HG03442 (cell line): ENCODE measurements around the gene FOCAD.
"Not testable (repeated sequence)": the region's sequence is repeated elsewhere in the genome, so short reads cannot be mapped to it uniquely, and the experiment has no call there.

ENCODE experiments used
- ATAC-seq: cut with Tn5 transposase; IDR thresholded peaks from one replicate; pipeline ENCODE4 v1.9.1; 2021; ENCODE audit warnings: mild to moderate bottlenecking, moderate library complexity; ENCODE audit not compliant: unreplicated experiment

Gene FOCAD

DNA sequence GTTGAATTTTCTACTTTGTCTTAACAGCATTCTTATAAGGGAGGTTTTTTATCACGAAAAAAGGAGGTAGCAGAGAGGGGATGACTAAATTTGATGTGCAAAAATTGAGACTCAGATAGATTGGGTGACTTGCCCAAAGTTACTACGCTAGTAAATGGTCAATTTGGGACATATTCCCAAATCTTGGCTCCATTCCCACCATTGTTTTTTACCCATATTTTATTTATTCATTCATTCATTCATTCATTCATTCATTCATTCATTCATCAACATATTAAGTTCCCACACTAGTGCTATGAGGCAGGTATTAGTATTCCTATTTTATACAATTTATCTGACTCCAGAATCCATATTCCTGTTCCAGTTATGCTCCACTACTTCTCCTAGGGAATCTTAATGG is 261.8 kb downstream of the FOCAD start:
- no peak for ATAC-seq

DNA sequence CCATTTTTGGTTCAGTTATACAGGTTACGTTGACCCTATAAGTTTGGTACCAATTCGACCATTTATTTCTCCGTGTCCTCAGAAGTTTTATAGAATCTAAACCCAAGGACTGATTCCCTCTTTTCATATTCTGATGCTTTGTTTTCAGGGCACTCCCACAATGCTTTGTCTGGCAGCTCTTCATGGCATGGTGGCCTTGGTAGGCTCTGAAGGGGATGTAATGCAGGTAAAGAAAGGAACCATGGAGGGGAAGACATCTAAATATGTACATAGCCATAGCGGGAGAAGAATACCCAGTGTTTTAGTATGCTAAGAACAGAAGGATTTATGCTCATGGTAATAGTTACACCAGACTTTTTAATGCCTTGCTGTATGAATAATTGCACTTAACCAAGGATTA is 264.6 kb downstream of the FOCAD start:
- no peak for ATAC-seq

DNA sequence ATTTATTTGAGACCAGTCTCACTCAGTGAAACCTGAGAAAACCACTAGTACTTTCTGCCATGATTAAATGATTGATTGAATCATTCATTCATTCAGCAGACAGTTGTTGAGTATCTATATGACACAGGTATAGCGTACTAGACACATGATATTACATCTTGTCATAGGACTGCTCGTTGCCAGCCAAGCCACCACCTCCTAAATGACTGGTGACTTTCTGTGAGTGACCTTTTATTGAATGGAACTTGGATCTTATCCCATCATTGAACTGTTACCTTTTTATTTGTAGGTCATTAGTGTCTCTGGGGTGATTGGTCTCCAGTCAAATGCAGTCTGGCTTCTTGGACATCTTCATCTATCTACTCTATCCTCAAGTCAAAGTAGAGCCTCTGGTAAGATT is 266.6 kb downstream of the FOCAD start:
- no peak for ATAC-seq

DNA sequence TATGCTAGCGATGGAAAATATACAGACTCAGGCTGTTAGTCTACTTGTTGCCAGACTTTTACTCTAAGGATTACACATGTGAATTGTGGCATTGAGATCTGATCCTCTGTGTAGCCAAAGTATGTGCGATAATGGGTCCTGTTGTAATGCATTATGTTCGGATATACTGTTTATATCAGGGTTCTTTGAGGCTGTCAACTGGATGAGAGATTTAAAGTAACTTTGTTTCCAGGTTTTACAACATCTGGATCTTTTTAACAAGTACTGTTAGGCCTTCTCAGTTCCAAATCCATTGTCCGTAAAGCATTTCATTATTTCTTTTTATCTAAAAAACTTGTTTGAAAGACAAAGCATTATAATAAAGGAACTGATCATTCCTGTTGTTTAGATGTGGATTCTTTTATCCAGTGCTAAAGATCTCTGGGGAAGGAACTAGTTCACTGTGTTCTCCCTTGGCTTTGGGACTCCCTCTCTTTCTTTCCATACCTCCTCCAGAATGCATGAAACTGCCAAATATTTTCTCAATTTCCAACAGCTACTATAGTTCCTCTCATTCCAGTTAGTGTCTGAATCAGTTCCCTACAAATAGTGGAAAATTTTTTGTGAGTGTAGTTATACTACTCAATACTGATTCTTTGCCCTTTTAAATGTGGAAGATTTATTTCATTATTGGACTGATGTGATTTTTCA is 278.6 kb downstream of the FOCAD start:
- no peak for ATAC-seq

DNA sequence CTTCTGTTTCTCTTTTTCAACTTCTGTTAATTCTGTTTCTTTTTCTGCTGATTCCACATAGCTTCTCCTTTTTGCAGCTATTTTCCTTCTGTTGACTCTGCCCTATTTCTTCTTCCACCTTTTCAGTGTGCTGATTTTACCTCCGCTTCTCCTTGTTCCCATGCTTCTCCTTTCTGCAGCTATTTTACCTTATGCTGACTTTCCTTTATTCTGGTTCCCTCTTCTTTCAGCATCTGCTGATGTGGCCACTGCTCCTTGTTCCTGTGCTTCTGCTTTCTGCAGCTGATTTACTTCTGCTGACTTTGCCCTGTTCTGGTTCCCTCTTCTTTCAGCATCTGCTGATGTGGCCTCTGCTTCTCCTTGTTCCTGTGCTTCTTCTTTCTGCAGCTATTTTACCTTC is 288.6 kb downstream of the FOCAD start:
- ATAC-seq = no peak

DNA sequence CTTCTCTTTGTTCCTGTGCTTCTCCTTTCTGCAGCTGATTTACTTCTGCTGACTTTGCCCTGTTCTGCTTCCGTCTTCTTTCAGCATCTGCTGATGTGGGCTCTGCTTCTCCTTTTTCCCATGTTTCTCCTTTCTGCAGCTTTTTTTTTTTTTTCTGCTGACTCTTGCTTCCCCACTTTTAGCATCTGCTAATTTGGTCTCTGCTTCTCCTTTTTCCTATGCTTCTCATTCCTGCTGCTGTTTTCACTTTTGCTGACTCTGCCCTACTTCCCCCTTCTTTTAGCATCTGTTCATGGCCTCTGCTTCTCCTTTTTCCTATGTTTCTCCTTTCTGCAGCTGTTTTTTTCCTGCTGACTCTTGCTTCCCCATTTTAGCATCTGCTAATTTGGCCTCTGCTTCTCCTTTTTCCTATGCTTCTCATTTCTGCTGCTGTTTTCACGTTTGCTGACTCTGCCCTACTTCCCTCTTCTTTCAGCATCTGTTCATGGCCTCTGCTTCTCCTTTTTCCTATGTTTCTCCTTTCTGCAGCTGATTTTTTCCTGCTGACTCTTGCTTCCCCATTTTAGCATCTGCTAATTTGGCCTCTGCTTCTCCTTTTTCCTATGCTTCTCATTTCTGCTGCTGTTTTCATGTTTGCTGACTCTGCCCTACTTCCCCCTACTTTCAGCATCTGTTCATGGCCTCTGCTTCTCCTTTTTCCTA is 289.3 kb downstream of the FOCAD start:
- ATAC-seq = not testable (repeated sequence)

DNA sequence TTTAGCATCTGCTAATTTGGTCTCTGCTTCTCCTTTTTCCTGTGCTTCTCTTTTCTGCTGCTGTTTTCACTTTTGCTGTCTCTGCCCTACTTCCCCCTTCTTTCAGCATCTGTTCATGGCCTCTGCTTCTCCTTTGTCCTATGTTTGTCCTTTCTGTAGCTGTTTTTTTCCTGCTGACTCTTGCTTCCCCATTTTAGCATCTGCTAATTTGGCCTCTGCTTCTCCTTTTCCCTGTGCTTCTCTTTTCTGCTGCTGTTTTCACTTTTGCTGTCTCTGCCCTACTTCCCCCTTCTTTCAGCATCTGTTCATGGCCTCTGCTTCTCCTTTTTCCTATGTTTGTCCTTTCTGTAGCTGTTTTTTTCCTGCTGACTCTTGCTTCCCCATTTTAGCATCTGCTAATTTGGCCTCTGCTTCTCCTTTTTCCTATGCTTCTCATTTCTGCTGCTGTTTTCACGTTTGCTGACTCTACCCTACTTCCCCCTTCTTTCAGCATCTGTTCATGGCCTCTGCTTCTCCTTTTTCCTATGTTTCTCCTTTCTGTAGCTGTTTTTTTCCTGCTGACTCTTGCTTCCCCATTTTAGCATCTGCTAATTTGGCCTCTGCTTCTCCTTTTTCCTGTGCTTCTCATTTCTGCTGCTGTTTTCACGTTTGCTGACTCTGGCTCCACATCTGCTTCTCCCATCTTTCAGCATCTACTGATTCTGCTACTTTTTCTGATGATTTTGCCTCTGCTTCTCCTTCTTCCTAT is 290.3 kb downstream of the FOCAD start:
- not testable (repeated sequence) for ATAC-seq

DNA sequence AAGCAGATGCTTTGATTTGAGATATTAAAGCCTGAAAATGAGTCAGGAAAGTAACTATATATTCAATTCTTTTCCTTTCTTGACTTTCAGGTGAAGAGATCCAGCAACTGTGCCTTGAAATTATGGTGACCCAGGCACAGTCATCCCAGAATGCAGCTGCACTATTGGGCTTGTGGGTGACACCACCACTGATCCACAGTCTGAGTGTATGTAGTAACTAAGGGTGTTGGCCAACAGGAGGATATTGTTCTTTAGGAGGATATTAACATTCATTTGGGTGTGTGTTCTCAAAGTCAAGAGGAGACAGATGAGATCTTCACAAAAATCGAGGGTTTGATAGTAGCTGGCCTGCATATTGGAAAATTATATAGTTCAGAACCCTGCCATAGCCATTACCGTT is 294.2 kb downstream of the FOCAD start:
- no peak for ATAC-seq

DNA sequence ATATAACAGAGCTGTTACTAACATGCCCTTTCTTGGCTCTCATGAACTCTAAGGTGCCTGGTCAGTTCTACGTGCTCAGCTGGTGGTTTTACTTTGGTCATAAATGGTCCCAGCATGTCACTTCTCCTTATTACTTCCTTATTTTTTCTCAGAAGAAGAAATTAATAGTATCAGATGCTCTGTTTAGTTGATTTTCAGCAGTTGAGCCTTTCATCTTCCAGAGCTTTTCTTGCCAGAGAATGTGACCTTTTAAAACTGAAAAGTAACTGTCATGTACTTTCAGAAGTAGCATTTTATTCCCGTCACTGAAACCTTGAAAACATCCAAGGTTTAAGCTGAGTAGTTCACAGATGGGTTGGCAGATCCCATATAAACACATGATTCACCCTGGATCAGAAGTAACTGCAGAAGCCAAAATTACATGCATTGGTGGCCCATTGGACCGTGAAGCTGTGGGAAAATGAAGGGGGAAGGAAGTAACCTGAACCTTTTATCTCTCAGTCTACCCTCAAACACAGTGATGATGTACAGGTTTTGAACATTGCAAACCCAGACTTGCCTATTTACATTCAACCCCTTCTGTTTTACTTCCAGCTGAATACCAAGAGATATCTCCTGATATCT is 296.9 kb downstream of the FOCAD start:
- peak; percentile 84 for ATAC-seq

DNA sequence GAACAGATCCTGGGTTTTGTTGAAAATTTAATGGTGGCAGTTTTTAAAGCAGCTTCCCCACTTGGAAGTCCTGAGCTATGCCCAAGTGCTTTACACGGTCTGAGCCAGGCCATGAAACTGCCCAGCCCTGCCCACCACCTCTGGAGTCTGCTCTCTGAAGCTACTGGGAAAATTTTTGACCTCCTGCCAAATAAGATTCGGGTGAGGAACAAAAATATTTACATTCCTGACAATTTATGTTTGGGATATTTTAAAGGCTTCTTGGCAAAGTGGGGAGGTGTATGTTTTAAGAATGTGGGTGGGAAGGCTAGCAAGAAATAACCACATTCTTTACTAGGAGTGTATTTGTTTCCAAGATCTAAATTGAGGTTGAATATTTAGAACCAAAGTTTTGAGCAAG is 297.4 kb downstream of the FOCAD start:
- no peak for ATAC-seq

DNA sequence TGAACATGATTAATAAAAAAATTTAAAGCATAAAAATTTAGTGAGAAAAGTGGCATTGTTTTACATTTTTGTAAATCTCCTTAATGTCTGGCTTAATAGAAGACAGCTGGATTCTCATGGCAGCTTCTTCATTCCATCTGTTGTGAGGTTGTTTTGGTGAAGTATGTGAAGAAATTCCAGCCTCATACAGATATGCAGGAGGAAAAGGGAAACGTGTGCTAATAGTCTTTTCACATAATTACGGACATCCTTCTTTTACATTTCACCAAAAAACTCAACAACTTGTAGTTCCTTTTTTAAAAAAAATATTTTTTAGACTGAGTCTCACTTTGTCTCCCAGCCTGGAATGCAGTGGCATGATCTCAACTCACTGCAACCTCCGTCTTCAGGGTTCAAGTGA is 300.4 kb downstream of the FOCAD start:
- no peak for ATAC-seq

DNA sequence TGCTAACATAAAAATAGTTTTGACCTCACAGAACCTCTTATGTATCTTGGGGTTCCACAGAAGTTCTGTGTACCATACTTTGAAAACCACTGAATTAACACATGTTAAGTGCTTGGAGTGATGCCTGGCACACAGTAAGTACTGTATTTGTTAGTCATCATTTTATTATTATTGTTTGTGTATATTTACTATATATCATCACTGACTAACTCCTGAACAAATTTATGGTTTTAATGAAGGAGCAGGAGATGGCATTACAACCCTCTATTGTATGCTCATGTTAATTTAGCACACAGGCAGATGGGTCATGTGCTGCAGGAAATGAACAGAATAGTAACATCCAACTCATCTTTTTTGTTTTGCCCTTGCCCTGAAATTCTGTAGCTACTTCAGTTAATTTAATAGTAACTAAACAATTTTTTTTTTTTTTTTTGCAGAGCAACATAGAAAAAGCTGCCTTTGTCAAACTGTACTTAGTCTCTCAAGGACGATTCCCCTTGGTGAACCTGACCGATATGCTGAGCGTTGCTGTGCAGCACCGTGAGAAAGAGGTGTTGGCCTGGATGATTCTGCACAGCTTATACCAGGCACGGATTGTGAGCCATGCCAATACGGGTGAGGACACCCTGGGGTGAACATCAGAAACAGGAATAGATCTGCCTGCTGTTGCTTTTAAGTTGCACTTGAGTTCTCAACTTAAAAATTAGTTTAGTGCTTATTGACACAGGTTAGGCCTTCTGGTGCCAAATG is 302.0 kb downstream of the FOCAD start:
- ATAC-seq = no peak

DNA sequence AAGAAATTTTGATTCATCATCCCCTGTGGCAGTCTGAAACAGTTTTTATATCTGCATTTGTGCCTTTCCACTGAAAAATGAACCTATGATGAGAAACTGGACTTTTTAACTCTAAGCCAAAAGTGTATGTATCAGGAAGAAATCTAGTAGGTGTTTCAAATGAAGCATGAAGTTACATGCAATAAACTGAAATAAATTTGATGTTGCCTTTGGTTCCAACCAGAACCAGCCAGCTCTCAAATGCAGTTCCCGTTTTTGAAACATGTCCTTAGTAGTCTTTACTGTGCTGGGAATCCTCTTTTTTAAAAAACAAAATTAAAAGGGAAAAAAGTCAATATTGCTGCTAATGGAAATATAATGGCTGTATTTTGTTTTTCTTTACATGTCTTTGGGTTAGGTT is 303.5 kb downstream of the FOCAD start:
- no peak for ATAC-seq

DNA sequence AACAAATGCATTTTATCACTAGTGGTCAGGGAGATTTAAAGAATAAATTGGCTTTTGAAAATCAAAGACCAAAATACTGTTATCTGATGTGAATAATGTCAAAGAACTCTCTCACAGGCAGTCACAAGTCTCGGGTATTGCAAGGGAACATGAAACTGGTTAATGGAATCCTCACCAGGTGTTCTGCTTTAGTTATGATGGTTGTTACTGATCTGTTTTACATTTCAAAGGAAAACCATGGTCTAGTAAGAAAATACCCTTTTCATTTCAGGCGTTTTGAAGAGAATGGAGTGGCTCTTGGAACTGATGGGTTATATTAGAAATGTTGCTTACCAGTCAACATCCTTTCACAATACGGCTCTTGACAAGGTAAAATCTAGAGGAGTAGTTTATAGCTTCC is 304.0 kb downstream of the FOCAD start:
- ATAC-seq = no peak

DNA sequence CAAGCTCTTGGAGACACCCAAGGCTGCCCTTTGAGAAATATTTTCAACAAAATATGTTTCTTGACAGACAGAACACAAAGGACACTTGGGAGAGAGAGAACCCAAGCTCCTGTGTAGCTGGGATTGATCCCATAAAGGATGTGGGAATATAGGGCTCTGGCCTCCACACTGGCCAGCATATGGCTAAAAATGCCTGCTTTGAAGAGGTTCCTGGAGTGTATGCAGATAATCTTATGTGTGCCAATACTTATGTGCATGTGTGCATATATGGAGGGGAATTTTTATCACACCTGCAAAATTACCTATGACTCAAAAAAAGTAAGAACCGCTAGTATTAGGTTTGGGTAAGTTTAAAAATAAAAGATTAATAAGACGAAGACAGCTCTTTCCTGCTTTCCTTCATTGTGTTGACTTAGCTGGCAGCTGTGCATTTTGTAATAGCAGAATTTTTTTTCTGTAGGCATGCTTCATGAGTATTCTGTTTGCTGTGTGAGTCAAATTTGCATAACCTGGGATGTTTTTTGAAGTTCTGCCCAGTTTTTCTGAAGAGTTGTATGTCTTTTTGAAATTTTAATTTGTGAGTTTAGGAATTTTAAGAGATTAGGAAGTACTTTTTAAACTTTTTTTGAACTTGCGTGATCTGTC is 304.7 kb downstream of the FOCAD start:
- ATAC-seq = no peak

DNA sequence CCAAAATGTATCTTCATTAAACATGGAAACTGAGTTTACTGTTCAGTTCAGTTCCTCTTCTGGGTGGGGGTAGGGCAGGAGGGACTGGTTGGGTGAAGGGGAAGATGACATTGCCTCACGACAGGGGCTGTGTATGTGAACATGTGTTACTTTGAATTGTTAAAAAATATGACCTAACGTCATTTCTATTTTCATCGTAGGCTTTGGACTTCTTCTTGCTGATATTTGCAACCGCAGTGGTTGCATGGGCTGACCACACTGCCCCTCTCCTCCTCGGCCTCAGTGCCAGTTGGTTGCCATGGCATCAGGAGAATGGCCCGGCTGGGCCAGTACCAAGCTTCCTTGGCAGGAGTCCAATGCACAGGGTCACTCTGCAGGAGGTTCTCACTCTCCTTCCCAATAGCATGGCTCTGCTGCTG is 305.9 kb downstream of the FOCAD start:
- ATAC-seq = no peak

DNA sequence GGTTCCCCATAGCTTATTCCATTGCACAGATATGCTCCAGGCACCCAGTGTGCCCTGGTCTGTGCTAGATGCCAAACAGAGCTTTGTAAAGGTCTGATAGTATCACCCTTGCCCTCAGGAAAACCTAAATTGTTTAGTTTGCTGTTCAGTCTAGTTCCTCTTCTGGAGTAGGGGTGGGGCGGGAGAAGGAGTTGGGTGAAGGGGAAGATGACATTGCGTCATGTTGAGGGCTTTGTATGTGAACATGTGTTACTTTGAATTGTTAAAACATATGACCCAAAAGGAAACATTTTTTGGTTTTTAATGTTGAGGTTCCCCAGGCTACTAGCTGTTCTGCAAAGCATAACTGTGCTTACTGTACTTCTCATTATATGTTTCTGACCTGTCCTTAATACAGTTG is 306.8 kb downstream of the FOCAD start:
- ATAC-seq = no peak

DNA sequence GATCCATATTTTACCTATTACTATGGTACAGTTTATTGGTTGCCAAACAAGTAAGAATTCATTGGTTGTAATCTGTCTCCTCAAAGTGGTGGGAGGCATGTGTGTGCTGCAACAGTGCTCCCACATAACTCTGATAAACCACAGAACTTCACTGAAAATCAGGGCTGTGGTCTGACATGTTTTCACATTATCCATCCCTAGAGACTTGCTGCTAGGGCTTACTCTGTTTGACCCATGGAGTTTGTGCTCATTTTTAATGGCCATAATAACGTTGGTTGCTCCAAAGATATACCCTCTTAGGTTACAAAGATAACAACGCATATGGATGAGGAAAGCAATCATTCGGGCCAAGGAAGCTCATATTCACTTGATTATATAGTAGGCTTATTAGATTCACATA is 310.4 kb downstream of the FOCAD start:
- ATAC-seq = no peak

DNA sequence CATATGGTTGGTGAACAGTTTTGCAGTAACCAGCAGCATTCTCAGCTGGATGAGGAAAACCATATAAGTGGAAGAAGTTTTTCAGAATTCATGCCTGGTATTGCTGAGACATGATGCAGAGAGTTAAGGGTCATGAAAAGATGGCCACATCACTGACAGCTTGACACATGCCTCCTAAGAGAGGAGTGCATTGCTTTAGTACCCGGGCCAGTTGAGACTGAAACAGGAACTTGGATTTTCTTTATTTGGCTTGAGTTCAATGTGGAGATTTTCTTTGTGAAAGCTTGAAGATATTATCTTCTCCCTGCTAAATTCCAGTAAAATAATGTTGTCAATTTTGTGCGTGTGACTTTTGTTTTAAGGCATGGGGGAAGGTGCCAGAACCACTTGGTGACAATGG is 311.6 kb downstream of the FOCAD start:
- no peak for ATAC-seq

DNA sequence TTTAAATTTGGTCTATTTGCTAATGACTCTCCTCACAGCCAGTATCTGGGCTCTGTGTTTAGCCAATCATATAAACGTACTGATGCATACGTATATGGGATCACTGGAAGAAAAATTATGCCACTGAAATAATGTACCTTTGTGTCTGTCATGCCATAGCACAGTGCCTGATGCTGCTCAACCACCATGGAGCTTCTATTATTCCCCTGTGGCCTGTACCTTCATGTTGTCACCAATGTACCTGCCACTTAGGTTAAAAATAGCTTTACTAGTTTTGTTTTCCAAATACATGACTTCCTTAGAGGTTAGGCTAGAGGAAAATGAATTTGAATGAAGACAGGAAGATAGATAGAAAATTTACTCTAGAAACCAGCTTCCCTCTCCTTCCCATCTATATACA is 312.8 kb downstream of the FOCAD start:
- ATAC-seq = peak; percentile 73
